ENCODE results near the gene EYA2.

DNA sequence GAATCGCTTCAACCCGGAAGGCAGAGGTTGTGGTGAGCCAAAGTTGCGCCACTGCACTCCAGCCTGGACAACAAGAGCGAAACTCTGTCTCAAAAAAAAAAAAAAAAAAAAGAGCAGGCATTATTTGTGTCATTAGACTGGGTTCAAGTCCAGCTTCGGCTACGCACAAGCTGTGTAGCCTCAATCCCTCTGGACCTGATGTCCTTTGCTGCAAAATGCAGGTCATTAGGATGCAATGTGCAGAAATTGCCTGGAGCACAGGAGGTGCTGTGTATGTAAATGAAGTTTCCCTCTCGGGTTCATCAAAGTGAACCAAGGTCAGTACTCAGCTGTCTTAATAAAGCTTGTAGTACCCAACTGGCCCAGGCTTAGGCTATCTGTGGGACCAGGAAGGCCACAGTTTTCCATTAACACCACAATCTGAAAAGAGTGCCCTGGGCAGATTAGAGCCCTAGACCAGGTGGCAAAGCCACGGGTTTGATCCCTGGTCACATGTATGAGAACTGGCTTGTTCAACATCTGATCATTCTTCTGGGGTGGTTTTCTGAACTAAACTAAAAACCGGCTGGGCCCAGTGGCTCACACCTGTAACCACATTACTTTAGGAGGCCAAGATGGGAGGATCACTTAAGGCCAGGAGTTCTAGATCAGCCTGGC lies 306.6 kb downstream of the EYA2 start:
- TF ChIP-seq, protein P1, sequence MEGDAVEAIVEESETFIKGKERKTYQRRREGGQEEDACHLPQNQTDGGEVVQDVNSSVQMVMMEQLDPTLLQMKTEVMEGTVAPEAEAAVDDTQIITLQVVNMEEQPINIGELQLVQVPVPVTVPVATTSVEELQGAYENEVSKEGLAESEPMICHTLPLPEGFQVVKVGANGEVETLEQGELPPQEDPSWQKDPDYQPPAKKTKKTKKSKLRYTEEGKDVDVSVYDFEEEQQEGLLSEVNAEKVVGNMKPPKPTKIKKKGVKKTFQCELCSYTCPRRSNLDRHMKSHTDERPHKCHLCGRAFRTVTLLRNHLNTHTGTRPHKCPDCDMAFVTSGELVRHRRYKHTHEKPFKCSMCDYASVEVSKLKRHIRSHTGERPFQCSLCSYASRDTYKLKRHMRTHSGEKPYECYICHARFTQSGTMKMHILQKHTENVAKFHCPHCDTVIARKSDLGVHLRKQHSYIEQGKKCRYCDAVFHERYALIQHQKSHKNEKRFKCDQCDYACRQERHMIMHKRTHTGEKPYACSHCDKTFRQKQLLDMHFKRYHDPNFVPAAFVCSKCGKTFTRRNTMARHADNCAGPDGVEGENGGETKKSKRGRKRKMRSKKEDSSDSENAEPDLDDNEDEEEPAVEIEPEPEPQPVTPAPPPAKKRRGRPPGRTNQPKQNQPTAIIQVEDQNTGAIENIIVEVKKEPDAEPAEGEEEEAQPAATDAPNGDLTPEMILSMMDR (IDR thresholded peaks at IDR 0.05) = no peak
- TF ChIP-seq POLR2A (IDR thresholded peaks at IDR 0.05) = no peak

Measured in adrenal gland (tissue), 5 donors.